ENCODE results near the gene ITLN1. TPM values are rescaled to one million over a fixed set of nuclear protein-coding genes. Genes with fewer than 3 reads are reported as not detected.

Gene ITLN1
- not detected in 2 replicates for total RNA-seq

GRCh38 chr1:160885042-160885441, at the start of gene ITLN1:
Gene ITLN1, minus strand, starts transcription at chr1:160885180. Its CDS starts 303 bp downstream, at chr1:160884877.

GRCh38 chr1:160862203-160863060, 22.5 kb downstream of the ITLN1 start, which contains the start of gene CD244:
Gene CD244, minus strand, starts transcription at chr1:160862887. Its CDS starts 210 bp downstream, at chr1:160862677.

Other genes starting within 250 kb of the ITLN1 start
- gene SLAMF1, start 238.1 kb downstream of the ITLN1 start, total RNA-seq: not detected in 2 replicates
- not detected in 2 replicates for gene CD48, start 173.4 kb downstream of the ITLN1 start, total RNA-seq
- 2.4 and 4.6 TPM in 2 replicates for gene SLAMF7, start 145.9 kb downstream of the ITLN1 start, total RNA-seq
- gene LY9, start 89.0 kb downstream of the ITLN1 start, total RNA-seq: not detected in 2 replicates
- gene CD244, start 22.3 kb downstream of the ITLN1 start, total RNA-seq: not detected in 2 replicates
- 0.21 TPM in 1 of 2 replicates, not detected in the other for gene ITLN2, start 69.6 kb upstream of the ITLN1 start, total RNA-seq
- 210 and 292 TPM in 2 replicates for gene F11R, start 136.0 kb upstream of the ITLN1 start, total RNA-seq
- 38.3 and 78.6 TPM in 2 replicates for gene TSTD1, start 153.8 kb upstream of the ITLN1 start, total RNA-seq
- gene USF1, start 160.8 kb upstream of the ITLN1 start, total RNA-seq: 47.0 and 60.1 TPM in 2 replicates
- 0.43 and 0.68 TPM in 2 replicates for gene ARHGAP30, start 184.7 kb upstream of the ITLN1 start, total RNA-seq
- gene NECTIN4, start 204.4 kb upstream of the ITLN1 start, total RNA-seq: 81.0 and 91.3 TPM in 2 replicates
- gene KLHDC9, start 213.2 kb upstream of the ITLN1 start, total RNA-seq: 1.1 and 1.4 TPM in 2 replicates
- 88.4 and 180 TPM in 2 replicates for gene PFDN2, start 232.9 kb upstream of the ITLN1 start, total RNA-seq
- 30.2 and 45.1 TPM in 2 replicates for gene NIT1, start 232.9 kb upstream of the ITLN1 start, total RNA-seq
- 30.1 and 37.2 TPM in 2 replicates for gene DEDD, start 247.5 kb upstream of the ITLN1 start, total RNA-seq

Data from nasal cavity respiratory epithelium epithelial cell of viscerocranial mucosa (primary cell).